GM12801 (cell line): ENCODE results near the gene SMAD6.

ENCODE experiments used
- TF ChIP-seq, protein P1 (sequence below): IDR thresholded peaks from one replicate; pipeline ENCODE4 v1.5.1; 2011; ENCODE audit warnings: control low read depth; ENCODE audit not compliant: insufficient read length; ENCODE audit errors: extremely low read depth

Gene SMAD6

DNA sequence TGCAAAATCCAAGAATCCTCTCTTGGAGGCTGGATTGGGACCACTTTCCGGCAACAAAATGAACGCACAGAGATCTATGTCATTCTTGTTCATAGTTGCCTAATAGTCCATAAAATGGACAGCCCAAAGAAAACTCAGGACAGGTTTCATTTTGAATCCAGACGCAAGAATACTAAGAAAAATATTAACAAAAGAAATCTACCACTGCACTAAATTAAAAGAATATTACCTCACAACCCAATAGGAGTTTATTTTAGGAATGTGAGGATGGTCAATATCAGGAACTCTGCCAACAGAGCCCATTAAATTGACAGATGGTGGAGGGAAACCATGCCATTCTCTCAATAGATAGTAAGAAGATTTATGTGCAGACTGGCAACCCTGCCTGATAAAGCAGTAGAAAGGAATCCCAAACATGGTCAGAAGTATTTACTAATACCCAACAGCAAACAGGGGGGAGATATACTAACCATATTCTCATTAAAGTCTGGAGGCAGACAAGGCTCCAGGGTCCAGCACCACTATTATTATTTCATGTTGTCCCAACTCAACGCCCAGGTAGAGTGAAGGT, 127.6 kb downstream of the SMAD6 start:
- TF ChIP-seq, protein P1, sequence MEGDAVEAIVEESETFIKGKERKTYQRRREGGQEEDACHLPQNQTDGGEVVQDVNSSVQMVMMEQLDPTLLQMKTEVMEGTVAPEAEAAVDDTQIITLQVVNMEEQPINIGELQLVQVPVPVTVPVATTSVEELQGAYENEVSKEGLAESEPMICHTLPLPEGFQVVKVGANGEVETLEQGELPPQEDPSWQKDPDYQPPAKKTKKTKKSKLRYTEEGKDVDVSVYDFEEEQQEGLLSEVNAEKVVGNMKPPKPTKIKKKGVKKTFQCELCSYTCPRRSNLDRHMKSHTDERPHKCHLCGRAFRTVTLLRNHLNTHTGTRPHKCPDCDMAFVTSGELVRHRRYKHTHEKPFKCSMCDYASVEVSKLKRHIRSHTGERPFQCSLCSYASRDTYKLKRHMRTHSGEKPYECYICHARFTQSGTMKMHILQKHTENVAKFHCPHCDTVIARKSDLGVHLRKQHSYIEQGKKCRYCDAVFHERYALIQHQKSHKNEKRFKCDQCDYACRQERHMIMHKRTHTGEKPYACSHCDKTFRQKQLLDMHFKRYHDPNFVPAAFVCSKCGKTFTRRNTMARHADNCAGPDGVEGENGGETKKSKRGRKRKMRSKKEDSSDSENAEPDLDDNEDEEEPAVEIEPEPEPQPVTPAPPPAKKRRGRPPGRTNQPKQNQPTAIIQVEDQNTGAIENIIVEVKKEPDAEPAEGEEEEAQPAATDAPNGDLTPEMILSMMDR, result no peak

DNA sequence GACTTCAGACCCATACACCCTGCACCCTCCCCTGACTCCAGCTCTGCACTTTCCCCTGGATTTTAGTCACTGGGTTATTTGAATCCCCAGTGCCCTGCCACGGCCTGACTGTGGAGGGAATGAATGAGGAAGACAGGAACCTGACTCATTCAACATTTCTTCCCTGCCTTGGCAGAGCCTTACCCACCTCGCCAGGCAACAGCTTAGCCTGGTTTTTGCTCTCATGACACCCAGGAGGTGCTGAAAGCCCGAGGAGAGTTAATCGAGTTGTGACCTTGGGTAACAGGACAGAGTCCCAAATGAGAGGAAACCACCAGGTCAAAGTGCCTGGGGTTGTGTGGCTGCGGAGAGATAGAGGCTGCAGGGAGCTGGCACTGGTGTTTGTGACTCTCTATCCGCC, 128.3 kb downstream of the SMAD6 start:
- TF ChIP-seq, protein P1, result no peak

DNA sequence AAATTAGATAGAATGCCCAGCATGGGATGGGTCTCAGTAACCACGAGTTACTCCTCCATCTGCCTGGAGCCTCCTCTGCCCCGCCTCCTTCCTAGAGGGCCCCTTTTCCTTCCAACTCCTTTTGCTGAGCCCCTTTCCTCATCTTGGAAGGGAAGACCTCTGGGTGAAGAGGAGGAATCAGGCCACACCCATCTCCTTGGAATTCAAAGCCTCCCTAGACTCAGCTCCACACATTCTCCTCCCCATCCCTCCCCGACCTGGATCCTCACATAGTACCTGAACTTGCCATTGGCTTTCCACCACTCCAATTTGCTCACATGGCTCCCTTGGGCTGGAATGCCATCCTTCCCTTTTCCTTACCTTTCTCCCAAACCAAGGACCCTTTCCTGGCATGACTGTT, 128.8 kb downstream of the SMAD6 start:
- TF ChIP-seq, protein P1, result no peak

DNA sequence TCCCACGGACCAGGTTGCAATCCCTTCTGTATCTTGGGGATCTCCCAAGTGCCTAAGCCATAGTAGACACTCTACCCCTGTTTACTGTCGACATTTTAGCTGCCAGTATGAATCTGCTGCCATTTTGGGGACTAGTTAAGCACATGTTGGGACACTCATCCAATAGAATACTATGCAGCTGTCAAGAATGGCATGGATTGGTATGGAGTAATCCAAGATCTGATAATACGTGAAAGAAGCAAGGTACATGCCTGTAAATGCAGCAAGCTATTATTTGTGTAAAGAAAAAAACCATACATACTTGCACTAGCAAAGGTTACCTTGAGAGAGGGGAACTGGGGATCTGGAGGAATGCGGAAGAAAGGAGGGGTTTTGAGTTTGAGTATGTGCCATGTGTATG, 129.3 kb downstream of the SMAD6 start:
- TF ChIP-seq, protein P1, result no peak

DNA sequence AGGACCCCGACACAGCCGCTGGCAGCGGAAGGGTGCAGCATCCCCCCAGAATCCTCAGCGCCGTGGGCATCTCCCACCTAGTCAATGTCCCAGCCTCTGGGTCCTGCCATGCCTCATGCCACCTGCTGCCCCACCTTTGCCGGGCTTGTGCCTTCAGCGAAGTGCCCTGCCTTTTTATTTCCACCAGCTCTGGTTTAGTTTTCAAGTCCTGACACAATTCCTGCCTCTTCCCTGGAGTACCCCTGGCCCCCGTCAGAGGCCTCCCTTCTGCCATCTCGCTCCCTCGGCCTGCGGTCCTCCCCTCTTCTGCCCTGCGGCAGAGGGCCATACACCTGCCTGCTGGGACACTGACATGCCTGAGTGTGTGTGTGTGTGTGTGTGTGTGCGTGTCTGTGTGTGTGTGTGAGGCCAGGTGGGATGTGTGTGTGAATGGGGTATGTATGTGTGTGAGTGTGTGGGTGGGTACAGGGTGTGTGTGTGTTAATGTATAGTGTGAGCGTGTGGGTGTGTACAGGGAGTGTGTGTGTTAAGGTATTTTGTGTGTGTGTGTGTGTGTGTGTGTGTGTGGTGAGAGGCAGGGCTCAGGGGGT, 129.9 kb downstream of the SMAD6 start:
- TF ChIP-seq, protein P1, result no peak
